Kidney epithelial cell (primary cell): ENCODE measurements around the gene MMP27. TPM values are rescaled to one million over a fixed set of nuclear protein-coding genes. Genes with fewer than 3 reads are reported as not detected.

Experiments used
- DNase-seq: peaks from one replicate; pipeline ENCODE4 v3.0.0-alpha.2; 2010; ENCODE audit warnings: low read depth
- H3K27me3 ChIP-seq: 2 replicates; pipeline ENCODE4 v1.6.0; 2011; ENCODE audit warnings: low read length; ENCODE audit not compliant: control insufficient read depth, insufficient read depth
- H3K36me3 ChIP-seq: 2 replicates; pipeline ENCODE4 v1.5.1; 2011; ENCODE audit warnings: low read length; ENCODE audit not compliant: control insufficient read depth, insufficient read depth
- H3K4me3 ChIP-seq: 2 replicates; pipeline ENCODE4 v1.5.1; 2011; ENCODE audit warnings: low read depth, mild to moderate bottlenecking, control low read depth, low read length
- CTCF ChIP-seq: IDR thresholded peaks from 2 replicates; pipeline ENCODE4 v1.5.1; 2011; ENCODE audit warnings: mild to moderate bottlenecking, moderate library complexity, low read length, control low read depth, inconsistent platforms; ENCODE audit not compliant: insufficient read depth, poor library complexity, severe bottlenecking
- total RNA-seq: library from RNA; depleted of rRNA; stranded (reverse); fragments of >200 nt; gene quantifications from 2 replicates; pipeline ENCODE4 v1.2.3, GENCODE V29; 2015

MMP27 gene
- total RNA-seq, 1 donor from 2014 or later, result not detected

GRCh38 chr11:102664001-102664752 is 41.4 kb downstream of the MMP27 start:
- Histone ChIP-seq H3K36me3 (no peaks in the 10 kb centered on the region), H3K4me3 (no peak overlapping the region), H3K27me3 (no peaks in the 10 kb centered on the region)
- no peak for DNase-seq
- TF ChIP-seq CTCF, result peak; percentile 16

- DNase-seq, result no peak
- Histone ChIP-seq H3K4me3 (no peak overlapping the region), H3K36me3 (no peaks in the 10 kb centered on the region), H3K27me3 (no peaks in the 10 kb centered on the region)
- no peak for TF ChIP-seq CTCF
Measured at GRCh38 chr11:102662607-102663006, 43.0 kb downstream of the MMP27 start.

GRCh38 chr11:102661040-102661439 is 44.5 kb downstream of the MMP27 start:
- Histone ChIP-seq H3K36me3 (no peaks in the 10 kb centered on the region), H3K27me3 (no peaks in the 10 kb centered on the region), H3K4me3 (no peak overlapping the region)
- no peak for TF ChIP-seq CTCF
- DNase-seq, result no peak

GRCh38 chr11:102656528-102656927 is 49.0 kb downstream of the MMP27 start:
- no peak for TF ChIP-seq CTCF
- Histone ChIP-seq H3K4me3 (no peak overlapping the region), H3K36me3 (no peaks in the 10 kb centered on the region), H3K27me3 (no peaks in the 10 kb centered on the region)
- DNase-seq, result no peak

- Histone ChIP-seq H3K36me3 (no peaks in the 10 kb centered on the region), H3K27me3 (no peaks in the 10 kb centered on the region), H3K4me3 (no peak overlapping the region)
- no peak for DNase-seq
- TF ChIP-seq CTCF, result no peak
Measured at GRCh38 chr11:102655547-102655946, 50.0 kb downstream of the MMP27 start.

- no peaks in the 10 kb centered on the region for H3K36me3 ChIP-seq
- no peaks in the 10 kb centered on the region for H3K27me3 ChIP-seq
- no peak for DNase-seq
- no peak for TF ChIP-seq CTCF
- H3K4me3 ChIP-seq, result no peak overlapping the region
Measured at GRCh38 chr11:102654761-102655160, 50.8 kb downstream of the MMP27 start.
